HG03175 (cell line): ENCODE results near the gene GADD45G.

Source experiments
- ATAC-seq: cut with Tn5 transposase; IDR thresholded peaks from one replicate; pipeline ENCODE4 v1.9.1; 2021; ENCODE audit warnings: mild to moderate bottlenecking, moderate library complexity; ENCODE audit not compliant: unreplicated experiment

The GADD45G gene

GRCh38 chr9:89604729-89605464, at the start of gene GADD45G:
GADD45G (plus strand) TSS chr9:89605012; CDS start chr9:89605122, 110 bp downstream.
- ATAC-seq = peak; percentile 65

- ATAC-seq = no peak
Observed at GRCh38 chr9:89555036-89555415, 49.8 kb upstream of the GADD45G start.

- peak; percentile 78 for ATAC-seq
Observed at GRCh38 chr9:89555451-89556375, 49.1 kb upstream of the GADD45G start.

- ATAC-seq = no peak
Observed at GRCh38 chr9:89558196-89558899, 46.5 kb upstream of the GADD45G start.

- ATAC-seq = no peak
Observed at GRCh38 chr9:89558948-89559347, 45.9 kb upstream of the GADD45G start.

GRCh38 chr9:89562186-89562814, 42.5 kb upstream of the GADD45G start:
- ATAC-seq = peak; percentile 55

GRCh38 chr9:89563571-89564345, 41.1 kb upstream of the GADD45G start:
- no peak for ATAC-seq

- ATAC-seq = peak; percentile 91
Observed at GRCh38 chr9:89564346-89564878, 40.4 kb upstream of the GADD45G start.

- ATAC-seq = no peak
Observed at GRCh38 chr9:89567649-89568048, 37.2 kb upstream of the GADD45G start.

GRCh38 chr9:89574309-89574708, 30.5 kb upstream of the GADD45G start:
- ATAC-seq = no peak

GRCh38 chr9:89576404-89576839, 28.4 kb upstream of the GADD45G start:
- no peak for ATAC-seq

GRCh38 chr9:89577363-89577762, 27.4 kb upstream of the GADD45G start:
- ATAC-seq = no peak

- ATAC-seq = no peak
Observed at GRCh38 chr9:89579741-89580385, 24.9 kb upstream of the GADD45G start.

GRCh38 chr9:89586311-89586710, 18.5 kb upstream of the GADD45G start:
- ATAC-seq = no peak

- ATAC-seq = no peak
Observed at GRCh38 chr9:89588271-89588879, 16.4 kb upstream of the GADD45G start.

- no peak for ATAC-seq
Observed at GRCh38 chr9:89590415-89590814, 14.4 kb upstream of the GADD45G start.

- ATAC-seq = no peak
Observed at GRCh38 chr9:89591274-89592212, 13.3 kb upstream of the GADD45G start.
